Forelimb muscle (tissue), 1 donor: ENCODE results near the gene PSD. TPM values are rescaled to one million over a fixed set of nuclear protein-coding genes. Genes with fewer than 3 reads are reported as not detected.

Source experiments
- DNase-seq: peaks from one replicate; pipeline ENCODE4 v3.0.0-alpha.2; 2013; ENCODE audit warnings: low read depth
- polyA plus RNA-seq: library from polyadenylated mRNA; unstranded; fragments of 120-200 nt; gene quantifications from one replicate; pipeline ENCODE4 v1.2.1, GENCODE V29; 2013; ENCODE audit not compliant: insufficient read length

The PSD gene
- polyA plus RNA-seq, 1 donor, result 5.3 TPM

DNA sequence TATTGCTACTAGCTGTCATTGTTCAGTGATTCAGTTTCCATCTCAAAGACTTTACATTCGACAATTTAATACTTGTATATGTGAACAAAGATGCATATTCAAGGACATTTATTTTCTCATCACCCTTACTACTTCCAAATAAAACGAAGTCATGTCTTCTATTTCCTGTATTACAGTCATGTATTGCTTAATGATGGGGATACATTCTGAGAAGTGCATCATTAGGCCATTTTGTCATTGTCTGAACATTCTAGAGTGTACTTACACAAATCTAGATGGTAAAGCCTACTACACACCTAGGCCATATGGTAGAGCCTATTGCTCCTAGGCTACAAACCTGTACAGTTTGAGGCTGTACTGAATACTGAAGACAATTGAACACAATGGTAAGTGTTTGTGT lies 26.3 kb upstream of the PSD start:
- no peak for DNase-seq

DNA sequence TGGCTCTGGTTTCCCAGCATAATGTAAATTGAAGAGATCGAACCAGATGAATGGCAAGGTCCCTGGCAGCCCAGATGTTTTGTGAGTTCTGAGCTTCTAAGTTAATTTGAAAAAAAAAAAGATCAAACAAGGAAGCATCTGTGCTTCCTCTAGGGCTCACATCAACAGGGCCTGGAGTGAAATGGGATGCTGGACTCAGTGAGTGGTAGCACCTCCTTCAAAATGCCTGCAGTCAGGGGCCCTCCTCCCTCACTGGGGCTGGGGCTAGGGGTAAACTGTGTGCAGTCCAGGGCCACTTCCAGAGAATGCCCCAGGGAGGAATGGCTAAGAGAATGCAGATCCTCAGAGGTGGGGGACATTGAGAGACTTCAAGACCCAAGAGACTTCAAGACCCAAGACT lies 19.8 kb upstream of the PSD start:
- no peak for DNase-seq

DNA sequence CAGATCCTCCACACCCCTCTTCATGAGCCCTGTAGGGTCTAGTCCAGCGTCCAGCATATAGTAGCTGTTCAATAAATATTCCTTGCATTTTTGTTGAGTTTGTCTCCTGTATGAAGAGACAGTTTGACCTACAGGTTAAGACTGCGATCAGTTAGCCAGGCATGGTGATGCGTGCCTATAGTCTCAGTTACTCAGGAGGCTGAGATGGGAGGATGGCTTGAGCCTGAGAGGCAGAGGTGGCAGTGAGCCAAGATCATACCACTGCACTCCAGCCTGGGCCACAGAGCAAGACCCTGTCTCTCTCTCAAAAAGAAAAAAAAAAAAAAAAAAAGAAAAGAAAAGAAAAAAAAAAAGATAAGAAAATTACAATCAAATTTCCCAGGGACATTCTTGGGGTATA lies 18.9 kb upstream of the PSD start:
- no peak for DNase-seq

DNA sequence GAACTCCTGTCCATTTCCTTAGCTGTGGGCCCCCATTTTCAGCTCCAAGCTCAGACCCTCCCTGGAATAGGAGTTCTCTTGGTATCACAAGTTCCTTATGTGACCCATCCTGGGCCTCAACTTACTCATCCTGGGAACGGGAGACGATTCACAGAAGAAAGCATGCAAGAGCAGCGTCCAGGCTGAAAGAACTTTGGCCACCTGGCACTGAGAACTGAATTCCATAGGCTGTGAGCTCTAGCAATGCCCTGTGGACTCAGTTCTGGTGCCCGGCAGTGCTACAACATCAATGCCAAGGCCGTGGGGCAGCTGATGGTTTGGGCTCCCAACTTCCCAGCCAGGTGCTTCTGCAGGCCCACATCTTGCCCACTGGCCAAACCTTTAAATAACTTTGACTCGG lies 17.7 kb upstream of the PSD start:
- DNase-seq, result no peak

DNA sequence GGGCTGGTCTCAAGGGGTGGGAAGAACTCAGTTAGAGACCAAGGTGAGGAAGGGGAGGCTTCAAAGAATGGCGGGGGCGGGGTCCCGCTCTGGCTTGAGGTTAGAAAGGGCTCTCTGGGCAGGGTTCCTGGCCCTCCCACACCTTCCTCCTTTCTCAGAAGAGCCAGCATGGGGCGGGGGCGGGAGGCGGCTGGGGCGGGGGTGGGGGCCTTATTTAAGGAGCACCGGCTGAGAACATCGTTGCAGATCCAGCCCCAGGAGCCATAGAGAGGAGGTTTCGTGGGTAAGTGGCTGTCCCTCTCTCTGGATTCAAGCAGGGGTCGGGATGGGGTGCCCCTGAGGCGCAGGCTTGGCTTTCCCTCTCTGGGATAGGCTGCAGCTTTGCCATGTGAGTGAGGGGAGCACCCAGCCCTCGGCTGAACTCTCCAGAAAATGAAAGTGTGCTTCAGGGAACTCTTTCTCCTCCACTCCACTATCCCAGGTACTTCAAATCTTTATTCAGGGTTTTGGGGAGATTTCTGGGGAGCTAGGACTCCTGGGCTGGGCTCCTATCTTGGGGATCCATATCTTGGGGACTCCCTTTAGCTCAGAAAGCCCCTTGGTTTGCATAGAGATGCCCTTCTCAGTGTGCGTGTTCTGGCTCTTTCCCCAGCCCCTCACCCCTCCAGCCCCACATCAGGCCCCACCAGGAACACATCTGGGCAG lies 17.1 kb upstream of the PSD start:
- DNase-seq, result no peak

DNA sequence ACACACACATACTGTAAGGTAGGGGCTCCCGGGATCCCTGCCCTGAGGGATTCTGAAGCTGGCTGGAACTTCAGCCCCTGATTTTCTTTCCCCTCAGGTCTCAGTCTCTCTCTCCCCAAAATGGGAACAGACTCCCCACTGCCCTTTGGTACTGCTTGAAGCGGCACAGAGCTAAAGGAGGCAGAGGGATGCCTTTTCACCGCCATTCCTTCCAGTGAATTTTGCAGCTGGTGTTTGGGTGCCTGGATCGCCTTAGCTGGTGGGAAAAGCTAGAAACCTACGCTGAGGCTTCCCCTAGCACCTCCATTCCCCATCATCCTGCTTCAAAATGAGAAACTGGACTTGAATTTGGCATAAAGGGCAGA lies 16.5 kb upstream of the PSD start:
- no peak for DNase-seq

DNA sequence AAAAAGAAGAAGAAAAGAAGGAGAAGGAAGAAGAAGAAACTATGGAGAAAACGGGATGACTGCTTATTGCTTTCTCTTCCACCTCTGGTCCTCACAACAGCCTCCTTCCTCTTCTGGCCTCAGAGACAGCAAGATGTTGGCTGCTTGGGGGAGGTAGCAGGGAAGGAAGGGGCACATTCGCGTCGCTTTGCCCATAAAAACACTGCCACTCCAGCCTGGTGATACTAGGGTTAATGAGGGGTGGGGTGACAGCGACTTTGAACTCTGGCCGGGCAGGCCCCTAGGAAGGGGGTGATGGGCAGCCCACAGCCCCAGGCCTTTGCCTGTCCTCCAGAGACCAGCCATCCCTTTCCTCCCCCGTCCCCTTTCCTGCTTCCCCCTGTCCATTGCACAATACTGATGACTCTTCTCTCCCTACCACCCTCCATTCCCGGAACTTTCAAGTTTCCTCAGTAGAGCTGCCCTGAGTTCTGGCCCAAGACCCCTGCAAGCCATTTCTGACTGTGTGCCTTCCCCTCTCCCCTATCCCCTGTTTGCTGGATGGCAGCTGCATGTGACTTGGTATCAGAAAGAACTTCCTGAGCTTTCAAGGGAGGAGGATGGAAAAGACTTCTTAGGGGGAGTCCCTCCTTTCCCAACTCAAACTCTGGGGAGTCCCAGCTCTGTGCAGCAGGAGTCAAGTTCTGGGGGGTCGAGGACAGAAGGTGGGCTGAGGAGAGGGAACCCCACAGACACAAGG lies 16.0 kb upstream of the PSD start:
- DNase-seq, result no peak

DNA sequence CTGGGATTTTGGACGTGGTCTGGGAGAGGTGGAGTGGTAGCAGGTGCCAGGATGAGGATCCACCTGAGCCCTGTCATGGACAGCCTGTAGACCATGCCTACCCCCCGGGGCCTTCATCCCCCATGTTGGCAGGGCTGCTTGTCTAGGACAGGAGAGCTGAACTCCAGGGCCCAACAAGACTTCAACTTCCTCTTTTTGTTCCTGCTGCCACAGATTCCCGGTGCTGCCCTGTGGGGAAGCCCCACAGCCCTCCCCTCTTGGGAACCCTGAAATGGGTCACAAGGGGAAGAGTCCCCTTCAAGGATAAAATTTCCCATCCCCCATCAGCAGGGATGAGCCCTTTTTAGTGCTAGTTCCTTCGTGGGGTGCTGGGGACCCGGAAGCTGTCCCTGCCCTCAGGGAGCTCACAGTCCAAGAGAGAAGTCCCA lies 15.0 kb upstream of the PSD start:
- no peak for DNase-seq

DNA sequence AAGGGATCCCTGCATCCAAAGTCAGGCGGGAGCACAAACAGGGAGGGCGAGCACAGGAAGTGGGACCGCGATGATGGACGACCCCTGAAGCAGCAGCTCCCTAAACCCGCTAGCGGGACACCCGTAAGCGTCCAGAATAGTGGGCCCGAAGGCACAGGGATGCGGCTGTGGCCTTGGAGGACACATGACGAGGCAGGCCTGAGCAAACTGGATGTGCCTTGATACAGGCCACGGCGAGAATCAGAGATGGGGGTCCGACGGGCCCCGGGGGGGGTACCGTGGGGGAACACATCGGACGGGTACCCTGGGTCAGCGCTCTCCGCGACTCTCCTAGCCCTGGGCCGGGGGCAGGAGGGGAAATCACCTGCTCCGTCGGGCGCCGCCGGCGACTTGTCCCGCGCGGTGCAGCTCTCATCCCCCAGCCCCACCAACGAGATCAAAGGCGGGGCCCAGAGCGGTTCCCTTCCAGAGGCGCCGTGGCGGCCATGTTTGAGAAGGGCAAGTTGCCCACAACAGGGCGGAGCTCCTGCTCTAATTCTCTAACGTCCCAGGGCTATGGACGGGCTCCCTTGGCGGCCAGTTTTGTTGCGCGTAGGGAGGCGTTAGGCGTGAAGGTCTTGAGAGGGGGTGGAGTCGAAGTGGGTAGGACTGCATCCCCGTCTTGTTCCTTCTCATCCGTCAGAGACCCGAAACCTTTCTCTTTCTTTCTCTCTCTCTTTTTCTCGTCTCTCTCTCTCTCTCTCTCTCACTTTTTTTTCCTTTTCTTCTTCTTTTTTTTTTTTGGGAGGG lies 13.8 kb upstream of the PSD start, which contains the start of gene CUEDC2:
Gene CUEDC2 (minus strand): TSS at position 413 of the 789 bp plus-strand sequence. CDS start 7,386 bp downstream, outside the sequence.
- peak; percentile 88 for DNase-seq

DNA sequence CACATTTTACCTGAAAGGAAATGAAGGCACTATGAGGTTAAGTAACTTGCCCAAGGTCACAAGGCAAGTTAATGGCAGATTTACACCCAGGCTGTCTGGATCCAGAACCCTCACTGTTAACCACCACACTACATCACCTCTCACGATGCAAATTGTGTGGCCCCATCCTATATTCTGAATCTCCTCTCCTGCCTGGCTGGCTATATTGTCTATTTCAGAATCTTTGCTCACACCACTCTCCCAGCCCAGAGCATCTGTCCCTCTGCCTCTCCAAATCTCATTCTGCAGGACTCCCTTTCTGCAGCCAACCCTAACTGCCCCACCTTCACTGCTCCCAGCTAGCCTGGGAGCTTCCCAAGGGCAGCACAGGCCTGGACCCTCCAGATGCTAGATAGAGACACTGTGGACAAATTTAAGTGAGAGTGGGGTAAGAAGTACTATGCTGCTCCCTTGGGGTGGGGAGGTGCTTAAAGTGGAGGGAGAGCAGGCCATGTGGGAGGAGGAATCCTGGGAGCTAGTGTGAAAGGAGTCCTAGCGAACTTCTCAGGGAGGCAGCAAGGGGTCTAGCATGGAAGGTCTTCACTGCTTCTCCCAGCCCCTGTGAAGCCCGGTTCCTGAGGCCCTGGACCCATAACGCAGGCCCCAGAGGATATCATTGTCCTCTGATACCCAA lies 13.0 kb upstream of the PSD start:
- no peak for DNase-seq

DNA sequence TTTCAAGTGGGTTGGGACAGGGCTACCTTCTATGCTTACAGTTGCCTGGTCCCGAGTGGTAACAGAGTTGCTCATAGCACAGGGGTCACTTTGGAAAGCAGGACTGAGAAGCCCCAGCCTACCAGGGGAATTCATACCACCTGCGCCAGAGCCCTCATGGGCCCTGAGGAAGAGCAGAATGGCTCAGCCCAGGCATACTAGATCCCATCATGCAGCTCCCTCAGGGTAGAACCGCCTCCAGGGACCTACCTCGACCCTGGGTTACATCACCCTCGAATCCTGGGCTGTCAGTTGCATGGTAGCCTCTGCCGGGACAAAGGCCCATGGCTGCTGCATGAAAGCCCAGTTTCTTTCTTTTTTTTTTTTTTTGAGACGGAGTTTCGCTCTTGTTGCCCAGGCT lies 10.9 kb upstream of the PSD start:
- DNase-seq, result no peak

DNA sequence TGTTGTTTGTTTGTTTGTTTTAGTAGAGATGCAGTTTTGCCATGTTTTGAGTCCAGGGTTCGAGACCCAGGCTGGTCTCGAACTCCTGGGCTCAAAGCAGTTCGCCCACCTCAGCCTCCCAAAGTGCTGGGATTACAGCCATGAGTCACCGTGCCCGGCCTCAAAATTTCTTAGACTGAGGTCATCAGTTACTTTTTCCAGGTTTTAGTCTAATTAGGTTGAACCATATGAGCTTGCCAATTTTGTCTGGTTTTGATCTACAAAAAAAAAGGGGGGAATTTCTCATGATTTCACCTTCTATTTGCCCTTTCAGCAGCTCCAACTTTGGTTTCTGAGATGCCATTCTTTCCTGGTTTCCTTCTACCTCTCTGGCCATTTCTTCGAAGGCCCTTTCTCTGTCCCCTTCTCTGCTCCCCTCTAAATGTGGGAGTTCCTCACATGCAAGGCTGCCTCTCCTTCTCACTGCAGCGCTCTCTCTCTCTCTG lies 8.3 kb upstream of the PSD start:
- DNase-seq, result no peak

DNA sequence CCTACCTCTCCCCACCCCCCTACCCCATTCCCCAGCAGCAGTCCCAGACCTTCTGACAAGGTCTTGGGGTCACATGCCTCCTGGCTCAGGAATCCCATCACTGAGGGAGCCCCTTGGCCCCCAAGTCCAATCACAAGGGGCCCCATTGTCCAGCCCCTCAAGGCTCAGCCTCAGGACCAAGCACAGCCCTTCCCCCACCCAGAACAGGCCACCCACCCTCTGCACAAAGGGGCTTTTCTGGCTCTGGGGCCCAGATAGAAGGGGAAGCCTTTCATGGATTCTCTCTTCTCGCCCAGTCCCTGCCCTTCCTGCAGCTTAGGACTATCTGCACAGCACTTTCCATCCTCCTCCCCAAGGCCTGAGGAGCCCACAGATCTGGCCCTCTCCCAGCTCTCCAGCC lies 6.9 kb upstream of the PSD start:
- no peak for DNase-seq

DNA sequence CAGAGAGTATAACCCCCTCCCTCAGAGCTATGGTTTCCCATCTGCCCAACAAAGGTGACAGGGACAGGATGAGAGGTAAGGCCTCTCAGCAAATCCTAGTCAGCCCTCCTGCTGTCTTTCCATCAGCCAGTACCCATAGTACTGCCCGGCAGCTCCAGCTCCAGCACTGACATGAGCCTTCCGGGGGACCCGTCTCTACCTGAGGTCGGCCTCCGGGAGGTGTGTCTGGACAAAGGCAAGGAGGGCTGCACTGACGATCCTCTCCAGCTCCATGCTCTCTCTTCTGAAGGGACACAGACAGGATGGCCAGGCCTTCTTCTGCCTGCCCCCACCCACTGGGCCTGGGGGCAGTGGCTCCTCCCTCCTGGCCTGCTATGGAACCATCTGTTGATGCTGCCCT lies 6.3 kb upstream of the PSD start:
- DNase-seq, result no peak

DNA sequence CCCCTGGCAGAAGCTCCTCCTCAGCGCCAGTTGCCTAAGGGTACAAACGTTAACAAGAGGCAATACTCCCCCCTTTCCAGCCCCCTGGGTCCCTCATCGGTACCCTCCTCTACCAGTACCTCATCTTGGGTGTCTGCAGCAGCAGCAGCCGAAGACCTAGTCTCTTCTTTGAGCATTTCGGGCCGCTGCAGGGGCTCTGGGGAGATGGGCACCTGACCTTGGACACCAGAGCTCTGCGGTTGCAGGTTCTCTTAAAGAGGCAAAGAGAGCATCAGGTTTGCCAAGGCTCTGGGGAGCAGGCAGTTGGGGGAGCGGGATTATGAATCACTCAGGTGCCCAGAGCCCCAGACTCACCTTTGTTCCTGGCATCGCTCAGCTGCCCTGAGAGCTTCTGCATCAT lies 5.6 kb upstream of the PSD start:
- DNase-seq, result no peak

DNA sequence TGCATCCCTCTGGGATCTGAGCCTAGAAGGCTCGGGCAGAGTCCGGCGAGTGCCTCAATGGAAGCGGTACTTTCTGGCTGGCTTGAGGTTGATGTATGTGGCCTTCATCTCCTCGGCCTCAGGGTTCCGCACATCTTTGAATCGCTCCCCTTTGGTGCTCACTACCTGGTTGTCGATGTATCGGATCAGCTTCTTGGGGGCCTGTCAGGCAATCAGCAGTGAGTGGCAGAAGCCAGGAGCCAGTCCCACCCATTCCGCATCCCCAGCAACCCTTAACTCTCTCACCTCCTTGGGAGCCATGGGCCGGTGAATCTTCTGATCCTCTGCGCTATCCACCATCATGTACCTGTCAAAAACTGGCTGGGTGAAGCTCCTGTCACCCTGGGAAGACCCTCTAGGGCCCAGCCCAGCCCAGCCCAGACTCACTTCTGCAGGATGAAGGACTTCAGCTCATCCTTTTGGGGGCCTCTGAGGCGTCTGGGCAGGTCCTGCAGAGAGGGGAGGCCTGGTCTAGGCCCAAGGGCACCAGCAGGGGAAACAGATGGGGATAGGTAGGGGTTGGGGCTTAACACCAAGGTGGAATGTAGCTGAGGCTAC lies 4.9 kb upstream of the PSD start:
- DNase-seq, result no peak

DNA sequence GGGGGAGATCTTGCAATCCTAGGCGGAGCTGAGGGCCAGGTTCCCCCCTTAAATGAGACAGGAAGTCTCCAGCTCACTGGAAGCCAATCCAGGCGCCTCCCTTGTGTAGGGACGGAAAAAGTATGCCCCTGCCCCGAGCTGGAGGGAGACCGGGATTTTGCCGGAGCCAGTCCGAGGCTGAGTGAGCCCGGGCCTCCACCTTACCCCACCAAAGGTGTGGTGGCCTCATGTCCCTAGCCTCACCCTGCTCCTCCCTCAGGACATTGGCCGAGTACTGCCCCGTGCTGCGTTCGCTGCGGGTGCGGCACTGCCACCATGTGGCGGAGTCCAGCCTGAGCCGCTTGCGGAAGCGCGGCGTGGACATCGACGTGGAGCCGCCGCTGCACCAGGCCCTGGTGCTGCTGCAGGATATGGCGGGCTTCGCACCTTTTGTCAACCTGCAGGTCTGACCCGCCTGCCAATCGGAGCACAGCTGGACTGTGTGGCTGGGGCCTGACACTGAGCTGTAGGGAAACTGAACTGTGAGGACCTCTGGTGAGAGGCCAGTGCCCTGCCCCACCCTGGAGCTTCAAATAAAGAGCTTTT lies 4.1 kb upstream of the PSD start:
- DNase-seq, result no peak

DNA sequence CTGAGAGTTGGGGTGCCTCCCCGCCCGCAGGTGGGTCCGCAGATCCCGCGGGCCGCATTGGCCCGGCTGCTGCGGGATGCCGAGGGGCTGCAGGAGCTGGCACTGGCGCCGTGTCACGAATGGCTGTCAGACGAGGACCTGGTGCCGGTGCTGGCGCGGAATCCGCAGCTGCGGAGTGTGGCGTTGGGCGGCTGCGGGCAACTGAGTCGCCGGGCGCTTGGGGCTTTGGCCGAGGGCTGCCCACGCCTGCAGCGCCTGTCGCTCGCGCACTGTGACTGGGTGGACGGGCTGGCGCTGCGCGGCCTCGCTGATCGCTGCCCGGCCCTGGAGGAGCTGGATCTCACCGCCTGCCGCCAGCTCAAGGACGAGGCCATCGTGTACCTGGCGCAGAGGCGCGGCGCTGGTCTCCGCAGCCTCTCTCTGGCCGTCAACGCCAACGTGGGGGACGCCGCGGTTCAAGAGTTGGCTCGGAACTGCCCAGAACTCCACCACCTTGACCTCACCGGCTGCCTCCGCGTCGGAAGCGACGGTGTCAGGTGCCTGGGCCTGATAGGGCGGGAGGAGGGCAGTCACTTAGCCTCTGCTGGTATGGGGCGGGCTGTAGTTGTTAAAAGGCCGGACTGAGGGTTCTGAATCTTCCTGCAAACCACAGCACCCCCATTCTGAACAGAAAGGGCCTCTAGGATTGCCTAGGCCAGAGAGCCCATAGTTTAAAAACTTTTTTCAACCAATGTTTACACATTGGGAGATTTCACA lies 3.4 kb upstream of the PSD start:
- no peak for DNase-seq

DNA sequence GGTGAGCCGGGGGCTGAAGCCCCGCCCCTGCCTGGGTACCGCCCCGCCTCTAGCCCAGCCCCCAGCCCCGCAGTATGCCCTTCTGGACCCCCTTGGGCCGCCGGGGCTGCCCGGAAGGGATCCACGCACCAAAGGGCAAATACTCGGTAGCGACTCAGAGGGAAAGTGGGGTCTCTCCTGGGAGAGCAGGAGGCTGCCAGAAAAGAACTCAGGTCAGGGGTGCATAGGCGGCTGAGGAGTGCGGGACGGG lies 2.8 kb upstream of the PSD start:
- no peak for DNase-seq

DNA sequence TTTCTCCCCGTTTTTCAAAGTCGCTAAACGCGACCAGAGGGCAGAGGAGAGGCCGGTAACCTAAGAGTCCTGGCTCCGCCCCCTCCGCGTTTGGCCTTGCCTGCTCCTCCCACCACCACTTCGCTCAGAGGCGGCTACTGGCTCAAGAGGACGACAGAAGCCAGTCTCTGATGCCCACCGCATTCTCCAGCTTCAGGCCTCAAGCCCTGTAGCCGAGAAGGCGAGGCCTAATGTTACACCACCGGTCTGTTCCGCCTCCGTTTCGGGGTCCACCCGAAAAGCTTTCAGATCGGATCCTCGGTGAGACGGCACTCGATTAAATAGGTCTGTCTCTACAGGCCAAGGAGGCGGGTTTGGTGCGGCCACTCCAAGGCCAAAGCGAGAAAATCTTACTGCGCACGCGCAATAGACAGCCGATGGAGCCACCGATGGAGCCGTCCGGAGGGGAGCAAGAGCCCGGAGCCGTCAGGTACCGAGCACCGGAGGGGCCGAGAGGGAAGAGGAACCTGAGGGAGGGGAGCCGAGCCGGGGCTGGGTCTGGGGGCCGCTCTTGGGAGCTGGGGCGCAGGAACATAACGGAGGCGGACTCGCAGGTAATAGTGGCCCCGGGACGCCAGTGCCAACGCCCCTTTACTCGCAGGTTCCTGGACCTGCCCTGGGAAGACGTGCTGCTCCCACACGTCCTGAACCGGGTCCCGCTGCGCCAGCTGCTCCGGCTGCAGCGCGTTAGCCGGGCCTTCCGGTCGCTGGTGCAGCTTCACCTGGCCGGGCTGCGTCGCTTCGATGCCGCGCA lies 2.3 kb upstream of the PSD start, which contains the start of gene FBXL15:
Gene FBXL15 (plus strand): TSS at position 123 of the 793 bp plus-strand sequence. CDS start 294 bp downstream, at position 417.
- DNase-seq, result peak; percentile 93
